Brain microvascular endothelial cell (primary cell): ENCODE data around the gene RINT1.

Experiments used
- DNase-seq: peaks from one replicate; pipeline ENCODE4 v3.0.0-alpha.2; 2020
- H3K27ac ChIP-seq: fragments of 250-450 bp; sonication (Bioruptor Pico); 2 replicates; pipeline ENCODE4 v1.5.1; 2020; ENCODE audit warnings: mild to moderate bottlenecking, moderate library complexity
- H3K27me3 ChIP-seq: fragments of 250-450 bp; sonication (Bioruptor Pico); replicated peaks from 2 replicates; pipeline ENCODE4 v1.5.1; 2020; ENCODE audit warnings: mild to moderate bottlenecking
- H3K36me3 ChIP-seq: fragments of 250-450 bp; sonication (Bioruptor Pico); replicated peaks from 2 replicates; pipeline ENCODE4 v1.5.1; 2020; ENCODE audit warnings: mild to moderate bottlenecking
- H3K4me3 ChIP-seq: 2 replicates; pipeline ENCODE4 v1.5.1; 2011; ENCODE audit warnings: low read depth, mild to moderate bottlenecking, control low read depth, low read length, moderate library complexity
- CTCF ChIP-seq: IDR thresholded peaks from 2 replicates; pipeline ENCODE4 v1.5.1; 2011; ENCODE audit warnings: low read depth, mild to moderate bottlenecking, moderate library complexity, low read length, control low read depth, inconsistent platforms; ENCODE audit errors: missing control alignments
- in situ Hi-C: cut with HindIII; loops from 2 replicates; pipeline ENCODE4 v1.10.0; 2017; ENCODE audit warnings: low sequenced_read_pairs, low pct_ligation_motif_present

The RINT1 gene

GRCh38 chr7:105531792-105532671, at the start of gene RINT1:
Gene RINT1, plus strand, starts transcription at chr7:105532201. Its CDS starts 115 bp downstream, at chr7:105532316.
- H3K27me3 ChIP-seq, result no peaks in the 10 kb centered on the region
- peak within 1 kb of the TSS; percentile 36 for H3K27ac ChIP-seq
- in situ Hi-C loops, result no loop called here
- H3K4me3 ChIP-seq, result peak within 1 kb of the TSS; percentile 81
- H3K36me3 ChIP-seq, result peaks cover 15% of the 10 kb centered on the region
- TF ChIP-seq CTCF, result peak; percentile 88
- DNase-seq, result peak; percentile 91

- Histone ChIP-seq H3K27ac (peak overlapping the region; percentile 89), H3K36me3 (peaks cover 5% of the 10 kb centered on the region), H3K4me3 (no peak overlapping the region), H3K27me3 (no peaks in the 10 kb centered on the region)
- DNase-seq, result peak; percentile 87
- in situ Hi-C loops, result no loop called here
- TF ChIP-seq CTCF, result peak; percentile 53
These were observed 44.1 kb upstream of the RINT1 start for GRCh38 chr7:105487579-105488571.

- in situ Hi-C loops, result no loop called here
- Histone ChIP-seq H3K36me3 (peaks cover 5% of the 10 kb centered on the region), H3K4me3 (no peak overlapping the region), H3K27me3 (no peaks in the 10 kb centered on the region), H3K27ac (no peak overlapping the region)
- no peak for DNase-seq
- TF ChIP-seq CTCF, result no peak
These were observed 42.6 kb upstream of the RINT1 start for GRCh38 chr7:105489409-105489808.

- Histone ChIP-seq H3K4me3 (no peak overlapping the region), H3K36me3 (no peaks in the 10 kb centered on the region), H3K27ac (peak overlapping the region; percentile 25), H3K27me3 (no peaks in the 10 kb centered on the region)
- no peak for DNase-seq
- in situ Hi-C loops, result no loop called here
- no peak for TF ChIP-seq CTCF
These were observed 38.6 kb upstream of the RINT1 start for GRCh38 chr7:105493196-105493922.

GRCh38 chr7:105493923-105494315, 38.1 kb upstream of the RINT1 start:
- Histone ChIP-seq H3K27me3 (no peaks in the 10 kb centered on the region), H3K36me3 (no peaks in the 10 kb centered on the region), H3K27ac (peak overlapping the region; percentile 25), H3K4me3 (no peak overlapping the region)
- peak; percentile 83 for DNase-seq
- no peak for TF ChIP-seq CTCF
- in situ Hi-C loops, result no loop called here
